Thoracic aorta (tissue), 2 donors: ENCODE measurements around the gene HCN3. TPM values are rescaled to one million over a fixed set of nuclear protein-coding genes. Genes with fewer than 3 reads are reported as not detected.

ENCODE experiments used
- ATAC-seq: fragments of 150-250 bp; one replicate; pipeline ENCODE4 v1.8.0; 2017; ENCODE audit warnings: low read depth; ENCODE audit not compliant: insufficient number of reproducible peaks, low FRiP score
- DNase-seq: peaks from one replicate; pipeline ENCODE4 v3.0.0-alpha.2; 2020; ENCODE audit warnings: low spot score
- H3K27ac ChIP-seq, 2 donors: fragments of 200-600 bp; sonication (generic); 1 replicate in 1 of 2; 2 replicates in 1 of 2; pipeline ENCODE4 v1.5.1; 2016; ENCODE audit warnings: mild to moderate bottlenecking in 2 of 2, moderate library complexity in 2 of 2
- H3K27me3 ChIP-seq: fragments of 200-600 bp; sonication (generic); replicated peaks from 2 replicates; pipeline ENCODE4 v1.6.0; 2016; ENCODE audit warnings: mild to moderate bottlenecking; ENCODE audit not compliant: insufficient read depth
- H3K36me3 ChIP-seq: fragments of 200-600 bp; sonication (generic); one replicate; pipeline ENCODE4 v1.5.1; 2016
- H3K4me1 ChIP-seq, 2 donors: fragments of 200-600 bp; sonication (generic); 1 replicate in 1 of 2; 2 replicates in 1 of 2; pipeline versions ENCODE4 v1.5.1 to v1.6.0; 2016; ENCODE audit warnings: low read depth in 2 of 2, mild to moderate bottlenecking in 1 of 2; ENCODE audit not compliant: control insufficient read depth in 1 of 2
- H3K4me3 ChIP-seq: fragments of 200-600 bp; sonication (generic); 2 replicates; pipeline ENCODE4 v1.5.1; 2016; ENCODE audit warnings: mild to moderate bottlenecking
- H3K9me3 ChIP-seq: fragments of 200-600 bp; sonication (generic); 2 replicates; pipeline ENCODE4 v1.5.1; 2016
- total RNA-seq, 2 donors: library from RNA; depleted of rRNA; stranded (reverse); fragments of >200 nt; gene quantifications; one replicate each; pipeline versions ENCODE4 v1.1.0 to v1.2.3, GENCODE V29; 2016
- TF ChIP-seq, protein P1 (sequence below): fragments of 200-600 bp; sonication (generic); IDR thresholded peaks from one replicate; pipeline ENCODE4 v1.5.1; 2019; ENCODE audit warnings: antibody characterized with exemption

The HCN3 gene
- total RNA-seq, 2 donors from 2014 or later, result 0.92 to 1.9 TPM

GRCh38 chr1:155334962-155335361 lies 57.7 kb downstream of the HCN3 start:
- DNase-seq (no peak), ATAC-seq (no peak)
- Histone ChIP-seq H3K9me3 (no peaks in the 10 kb centered on the region), H3K27me3 (no peaks in the 10 kb centered on the region), H3K4me1 (no peaks in the 10 kb centered on the region), H3K4me3 (no peak overlapping the region), H3K27ac (no peak overlapping the region), H3K36me3 (peaks cover 46% of the 10 kb centered on the region)
- TF ChIP-seq, protein P1, sequence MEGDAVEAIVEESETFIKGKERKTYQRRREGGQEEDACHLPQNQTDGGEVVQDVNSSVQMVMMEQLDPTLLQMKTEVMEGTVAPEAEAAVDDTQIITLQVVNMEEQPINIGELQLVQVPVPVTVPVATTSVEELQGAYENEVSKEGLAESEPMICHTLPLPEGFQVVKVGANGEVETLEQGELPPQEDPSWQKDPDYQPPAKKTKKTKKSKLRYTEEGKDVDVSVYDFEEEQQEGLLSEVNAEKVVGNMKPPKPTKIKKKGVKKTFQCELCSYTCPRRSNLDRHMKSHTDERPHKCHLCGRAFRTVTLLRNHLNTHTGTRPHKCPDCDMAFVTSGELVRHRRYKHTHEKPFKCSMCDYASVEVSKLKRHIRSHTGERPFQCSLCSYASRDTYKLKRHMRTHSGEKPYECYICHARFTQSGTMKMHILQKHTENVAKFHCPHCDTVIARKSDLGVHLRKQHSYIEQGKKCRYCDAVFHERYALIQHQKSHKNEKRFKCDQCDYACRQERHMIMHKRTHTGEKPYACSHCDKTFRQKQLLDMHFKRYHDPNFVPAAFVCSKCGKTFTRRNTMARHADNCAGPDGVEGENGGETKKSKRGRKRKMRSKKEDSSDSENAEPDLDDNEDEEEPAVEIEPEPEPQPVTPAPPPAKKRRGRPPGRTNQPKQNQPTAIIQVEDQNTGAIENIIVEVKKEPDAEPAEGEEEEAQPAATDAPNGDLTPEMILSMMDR, result no peak

Other genes with a start within 250 kb of the HCN3 start
- gene DCST2, start 243.7 kb upstream of the HCN3 start, total RNA-seq, result under 1 TPM in 1 of 2 donors, not detected in 1; 0.42 TPM
- gene DCST1, start 243.6 kb upstream of the HCN3 start, total RNA-seq, result not detected
- 100 to 1,000 TPM; 119 to 144 TPM for gene ADAM15, start 226.1 kb upstream of the HCN3 start, total RNA-seq
- 1 to 10 TPM; 1.9 to 2.8 TPM for gene EFNA4, start 213.7 kb upstream of the HCN3 start, total RNA-seq
- gene EFNA3, start 198.6 kb upstream of the HCN3 start, total RNA-seq, result 1 to 10 TPM; 1.5 to 3.2 TPM
- gene EFNA1, start 149.6 kb upstream of the HCN3 start, total RNA-seq, result 10 to 100 TPM in 1 of 2 donors, 1 to 10 TPM in 1; 4.6 to 15.4 TPM
- 10 to 100 TPM; 13.0 to 22.2 TPM for gene SLC50A1, start 141.6 kb upstream of the HCN3 start, total RNA-seq
- 10 to 100 TPM; 28.8 to 68.6 TPM for gene DPM3, start 136.9 kb upstream of the HCN3 start, total RNA-seq
- gene KRTCAP2, start 104.2 kb upstream of the HCN3 start, total RNA-seq, result 100 to 1,000 TPM; 106 to 112 TPM
- 1 to 10 TPM; 2.7 to 5.8 TPM for gene TRIM46, start 103.6 kb upstream of the HCN3 start, total RNA-seq
- 10 to 100 TPM; 45.3 to 81.6 TPM for gene THBS3, start 69.6 kb upstream of the HCN3 start, total RNA-seq
- 10 to 100 TPM; 21.7 to 22.9 TPM for gene MTX1, start 68.8 kb upstream of the HCN3 start, total RNA-seq
- 10 to 100 TPM; 14.7 to 16.1 TPM for gene ENTREP3, start 22.0 kb upstream of the HCN3 start, total RNA-seq
- 10 to 100 TPM; 32.5 to 50.2 TPM for gene SCAMP3, start 15.1 kb upstream of the HCN3 start, total RNA-seq
- 10 to 100 TPM; 26.9 to 50.7 TPM for gene CLK2, start 4.0 kb upstream of the HCN3 start, total RNA-seq
- not detected for gene PKLR, start 24.0 kb downstream of the HCN3 start, total RNA-seq
- gene FDPS, start 31.4 kb downstream of the HCN3 start, total RNA-seq, result 10 to 100 TPM; 57.8 to 68.2 TPM
- gene RUSC1, start 43.4 kb downstream of the HCN3 start, total RNA-seq, result 10 to 100 TPM; 38.7 to 61.3 TPM